ENCODE data around the gene LHFPL5. TPM values are rescaled to one million over a fixed set of nuclear protein-coding genes. Genes with fewer than 3 reads are reported as not detected.

LHFPL5 gene
- total and polyA plus RNA-seq, 2 of the 8 experiments (the other 6 are each of a cell fraction or from before 2014, with no cell fraction given) = 0.03 TPM; not detected in 1

GRCh38 chr6:35842381-35842780 lies 37.2 kb downstream of the LHFPL5 start:
- H3K79me1 ChIP-seq (ENCODE audit: low read depth, low read length) = no peaks in the 10 kb centered on the region; the same call in 1 of the 2 replicates
- no peak overlapping the region for H4K5ac ChIP-seq (ENCODE audit: insufficient read length, low read depth, low read length)
- H3K9me3 ChIP-seq (ENCODE audit: insufficient read depth in 2 of 2, low read depth in 1 of 2, low read length in 1 of 2) = no peaks in the 10 kb centered on the region
- H3K4me1 ChIP-seq (replicated peaks in 1 of 4; ENCODE audit: control insufficient read depth in 3 of 4, insufficient read depth in 4 of 4, low read length in 3 of 4) = peaks cover 0 to 3% (median 0%) of the 10 kb centered on the region in 4 experiments; a peak in 1 of 7 replicates
- H2BK5ac ChIP-seq (ENCODE audit: low read depth, low read length) = no peak overlapping the region
- no peak overlapping the region for H4K8ac ChIP-seq (ENCODE audit: extremely low read depth, insufficient read depth, low read length)
- no peak overlapping the region for H2AFZ ChIP-seq (ENCODE audit: low read length)
- POLR2A ChIA-PET (ENCODE audit: partially characterized antibody) = interaction anchor here (0.7 kb wide), 2 partner anchors 55 to 63 kb away, joined by 3 to 4 read pairs; no protein-coding TSS in a partner anchor
- H3K23me2 ChIP-seq (ENCODE audit: low read depth, low read length) = no peaks in the 10 kb centered on the region
- H4K91ac ChIP-seq (replicated peaks; ENCODE audit: insufficient read length, low read length) = no peak overlapping the region
- no peak overlapping the region for H3K4ac ChIP-seq (replicated peaks; ENCODE audit: insufficient read length, low read depth, low read length)
- no peak overlapping the region for H3K23ac ChIP-seq (ENCODE audit: insufficient read length)
- no peak overlapping the region for H2AK5ac ChIP-seq (ENCODE audit: low read depth, low read length)
- H3K79me2 ChIP-seq (ENCODE audit: control insufficient read depth in 1 of 2, insufficient read depth in 2 of 2, low read length in 2 of 2) = no peaks in the 10 kb centered on the region
- H3K56ac ChIP-seq (replicated peaks; ENCODE audit: insufficient read length, low read depth, low read length) = no peak overlapping the region
- DNase-seq (ENCODE audit: low read depth in 1 of 2, low spot score in 2 of 2) (no peak), FAIRE-seq (no peak)
- WGBS, 2 experiments (ENCODE audit: extremely low coverage in 1 of 2, insufficient coverage in 1 of 2, insufficient read length in 1 of 2, insufficient replicate concordance in 2 of 2, low coverage in 1 of 2, low lambda C conversion rate in 2 of 2, missing lambda C conversion rate in 1 of 2) = 89% methylated on average over 3 of the region's 3 CpGs; no CpG with 5 or more reads in 1 of the 2 experiments
- no peak overlapping the region for H3K4me2 ChIP-seq (ENCODE audit: insufficient read depth in 1 of 2, low read depth in 2 of 2, low read length in 2 of 2)
- CTCF ChIA-PET (ENCODE audit: partially characterized antibody) = no interaction called here
- TF ChIP-seq CHD1 (IDR thresholded peaks at IDR 0.05; ENCODE audit: low read depth, low read length) (no peak), ATF3 (IDR thresholded peaks at IDR 0.05; ENCODE audit: insufficient read depth, low read depth, low read length) (no peak)
- no peak overlapping the region for H3K4me3 ChIP-seq (ENCODE audit: extremely low read depth in 1 of 4, insufficient read depth in 2 of 4, low read depth in 3 of 4, low read length in 4 of 4)
- no peak overlapping the region for H3K27ac ChIP-seq (ENCODE audit: low read depth, low read length)
- no peaks in the 10 kb centered on the region for H4K20me1 ChIP-seq (replicated peaks in 1 of 2; ENCODE audit: control insufficient read depth in 1 of 2, insufficient read depth in 2 of 2, low read length in 2 of 2)
- H2BK20ac ChIP-seq (ENCODE audit: low read length) = no peak overlapping the region
- peaks cover 3 to 69% (median 28%) of the 10 kb centered on the region in 4 experiments for H3K36me3 ChIP-seq (ENCODE audit: control insufficient read depth in 2 of 4, insufficient read depth in 4 of 4, low read length in 3 of 4)
- H2BK12ac ChIP-seq (ENCODE audit: low read depth, low read length) = no peak overlapping the region
- no peak overlapping the region for H2BK15ac ChIP-seq (ENCODE audit: low read length)
- H3K27me3 ChIP-seq (replicated peaks in 1 of 4; ENCODE audit: control insufficient read depth in 3 of 4, extremely low read depth in 1 of 4, insufficient read depth in 3 of 4, low read length in 3 of 4) = no peaks in the 10 kb centered on the region
- no peak overlapping the region for H3K14ac ChIP-seq (ENCODE audit: insufficient read length)
- no peak overlapping the region for H2BK120ac ChIP-seq (replicated peaks; ENCODE audit: low read depth, low read length)
- no peak overlapping the region for H3K18ac ChIP-seq (ENCODE audit: extremely low read depth, low read length)
- H3K9ac ChIP-seq (replicated peaks in 1 of 4; ENCODE audit: extremely low read depth in 1 of 4, low read depth in 3 of 4, low read length in 3 of 4) = no peak overlapping the region

All from H1 (cell line).